ENCODE data around the gene FAM43A. TPM values are rescaled to one million over a fixed set of nuclear protein-coding genes. Genes with fewer than 3 reads are reported as not detected.

FAM43A gene
- total and polyA plus RNA-seq, 2 of the 8 experiments (the other 6 are each of a cell fraction or from before 2014, with no cell fraction given) = 2.3 to 2.6 TPM

GRCh38 chr3:194686816-194687637 is 1.3 kb downstream of the FAM43A start (continued):
- TF ChIP-seq CHD7 (IDR thresholded peaks at IDR 0.05; ENCODE audit: insufficient replicate concordance, low read length) = no peak
- no peak for TF ChIP-seq FOSL1 (IDR thresholded peaks at IDR 0.05; ENCODE audit: insufficient read depth, low read depth, low read length)
- no peak for TF ChIP-seq JUND (IDR thresholded peaks at IDR 0.05; ENCODE audit: low read length)
- TF ChIP-seq POLR2AphosphoS5 (IDR thresholded peaks at IDR 0.05; ENCODE audit: low read depth, low read length) = no peak
- no peak for TF ChIP-seq CBX5 (IDR thresholded peaks at IDR 0.05; ENCODE audit: low read depth, low read length)
- TF ChIP-seq PHF8 (conservative IDR thresholded peaks at IDR 0.05; ENCODE audit: low read depth, low read length) = peak; percentile 37; the same call in 1 of the 2 replicates
- TF ChIP-seq ZNF274 (IDR thresholded peaks at IDR 0.05; ENCODE audit: borderline replicate concordance, extremely low read depth, low read length) = no peak
- TF ChIP-seq YY1 (IDR thresholded peaks at IDR 0.05; ENCODE audit: low read depth, low read length) = no peak
- TF ChIP-seq TAF1 (IDR thresholded peaks at IDR 0.05; ENCODE audit: low read depth, low read length) = no peak
- no peak for TF ChIP-seq NANOG (IDR thresholded peaks at IDR 0.05; ENCODE audit: insufficient read depth, low read depth, low read length, poor library complexity, severe bottlenecking)
